Inflammatory macrophage (primary cell): ENCODE measurements around the gene EXT2.

Source experiments
- DNase-seq, 2 donors: peaks; one replicate each; pipeline ENCODE4 v3.0.0-alpha.2; 2020 to 2022

The EXT2 gene

DNA sequence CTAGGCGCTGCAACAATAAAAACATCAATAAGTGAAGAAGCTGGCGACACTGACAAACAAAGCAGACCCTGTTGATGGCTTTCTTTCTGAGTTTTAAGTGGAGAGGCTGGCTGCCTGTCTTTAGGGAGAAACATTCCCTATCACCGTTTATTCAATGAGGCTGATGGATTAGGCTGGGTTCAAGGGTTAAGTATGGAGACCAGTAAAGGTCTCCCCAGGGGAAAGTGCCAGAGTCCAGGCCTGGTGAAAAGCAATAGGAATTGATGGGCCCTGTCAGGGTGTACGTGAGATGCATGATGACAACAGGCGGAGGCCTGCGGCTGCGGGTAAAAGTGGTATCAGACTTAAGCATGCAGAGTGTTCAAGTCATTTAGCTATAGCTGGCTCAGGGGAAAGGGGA, 111.8 kb downstream of the EXT2 start:
- no peak for DNase-seq

GRCh38 chr11:44208976-44209603, 113.6 kb downstream of the EXT2 start:
- DNase-seq: no peak

DNA sequence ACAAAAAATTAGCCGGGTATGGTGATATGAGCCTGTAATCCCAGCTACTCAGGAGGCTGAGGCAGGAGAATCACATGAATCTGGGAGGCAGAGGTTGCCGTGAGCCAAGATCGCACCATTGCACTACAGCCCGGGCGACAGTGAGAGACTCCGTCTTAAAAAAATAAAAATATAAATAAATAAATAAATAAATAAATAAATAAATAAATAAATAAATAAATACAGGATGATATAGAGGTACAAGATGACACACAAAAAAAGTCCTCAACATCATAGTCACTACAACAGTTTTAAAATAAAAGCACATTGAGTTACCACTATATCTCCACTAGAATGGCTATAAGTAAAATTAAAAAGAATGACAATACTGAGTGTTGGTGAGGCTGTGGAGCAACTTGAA, 116.7 kb downstream of the EXT2 start:
- DNase-seq: no peak

DNA sequence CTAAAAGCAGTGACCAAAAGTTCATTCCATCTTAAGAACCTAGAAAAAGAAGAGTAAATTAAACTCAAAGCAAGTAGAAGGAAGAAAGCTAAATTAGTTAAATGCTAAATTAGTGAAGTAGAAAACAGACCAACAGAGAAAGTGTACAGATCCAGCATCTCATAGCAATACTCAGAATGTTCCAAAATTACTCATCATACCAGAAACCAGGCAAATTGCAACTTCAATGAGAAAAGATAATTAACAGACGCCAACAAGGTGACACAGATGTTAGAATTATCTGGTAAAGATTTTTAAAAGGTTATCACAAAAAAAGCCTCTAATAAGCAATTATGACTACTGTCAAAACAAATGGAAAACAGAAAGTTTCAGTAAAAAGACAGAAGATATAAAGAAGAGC, 117.7 kb downstream of the EXT2 start:
- no peak for DNase-seq

DNA sequence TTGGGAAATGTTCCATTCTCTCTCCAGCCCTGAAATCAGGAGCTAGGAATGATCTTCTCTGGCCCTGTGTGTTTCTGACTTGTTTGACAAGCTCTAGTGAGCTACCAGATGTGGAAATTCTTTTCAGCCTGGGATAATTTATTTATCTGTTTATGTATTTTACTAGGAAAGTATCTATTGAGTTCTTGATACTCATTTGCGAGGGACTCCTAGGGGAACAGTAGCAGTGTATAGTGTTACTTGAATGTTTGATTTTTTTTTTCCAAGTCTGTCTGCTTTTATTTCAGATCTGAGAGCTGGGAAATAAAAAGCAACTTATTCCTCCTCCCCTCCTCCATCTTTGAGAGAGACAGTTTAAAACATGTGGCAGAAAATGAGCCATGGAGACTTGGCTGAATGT, 122.0 kb downstream of the EXT2 start:
- DNase-seq: no peak

DNA sequence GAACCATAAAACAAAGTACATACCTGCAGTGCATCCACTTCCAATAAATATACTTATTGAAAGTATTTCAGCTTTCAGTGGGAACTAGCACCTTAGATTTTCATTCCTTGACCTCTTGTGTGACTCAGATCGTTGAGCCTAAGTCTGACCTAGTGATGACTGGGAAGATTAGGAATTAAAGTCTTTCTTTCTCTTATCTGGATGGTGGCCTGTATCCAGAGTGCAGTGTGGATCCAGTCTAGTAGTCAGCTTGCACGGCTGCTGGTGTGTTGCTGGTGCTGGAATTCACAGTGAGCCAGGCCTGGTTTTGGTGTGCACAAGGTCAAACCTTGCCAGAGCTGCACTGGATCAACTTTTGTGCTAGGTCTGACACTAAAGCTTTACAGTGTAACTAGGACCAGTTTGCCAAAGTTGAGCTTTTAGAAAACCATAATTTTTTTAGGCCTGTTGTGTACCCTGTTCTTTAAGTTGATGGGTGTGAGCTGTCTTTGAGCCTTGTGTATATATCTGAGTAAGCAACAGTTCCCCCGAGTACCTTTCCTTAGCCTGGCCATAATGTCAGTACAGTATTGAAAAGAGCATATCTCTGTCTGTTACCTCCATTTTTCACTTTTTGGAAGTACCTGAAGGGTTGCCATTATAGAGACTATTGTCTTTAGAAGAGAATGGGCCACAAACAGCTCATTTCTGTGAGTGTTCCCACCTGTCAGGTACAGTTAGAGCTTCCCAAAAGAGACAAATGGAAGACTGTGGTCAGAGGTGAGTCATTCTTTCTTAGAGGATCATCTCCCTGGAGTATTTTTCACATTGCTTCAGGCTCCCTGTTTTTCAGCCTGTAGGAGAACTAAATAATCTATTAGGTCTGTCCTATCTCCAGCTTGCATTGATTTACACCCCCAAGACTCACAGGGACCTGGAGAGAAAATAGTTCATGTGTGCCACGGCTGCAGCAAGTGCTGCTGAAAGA, 124.6 kb downstream of the EXT2 start:
- DNase-seq: no peak

GRCh38 chr11:44221456-44221855, 126.0 kb downstream of the EXT2 start:
- DNase-seq: no peak

- no peak for DNase-seq
These were observed 126.5 kb downstream of the EXT2 start for GRCh38 chr11:44221992-44222391.

GRCh38 chr11:44223238-44223637, 127.8 kb downstream of the EXT2 start:
- DNase-seq: no peak

- DNase-seq: no peak
These were observed 129.5 kb downstream of the EXT2 start for GRCh38 chr11:44224867-44225501.

DNA sequence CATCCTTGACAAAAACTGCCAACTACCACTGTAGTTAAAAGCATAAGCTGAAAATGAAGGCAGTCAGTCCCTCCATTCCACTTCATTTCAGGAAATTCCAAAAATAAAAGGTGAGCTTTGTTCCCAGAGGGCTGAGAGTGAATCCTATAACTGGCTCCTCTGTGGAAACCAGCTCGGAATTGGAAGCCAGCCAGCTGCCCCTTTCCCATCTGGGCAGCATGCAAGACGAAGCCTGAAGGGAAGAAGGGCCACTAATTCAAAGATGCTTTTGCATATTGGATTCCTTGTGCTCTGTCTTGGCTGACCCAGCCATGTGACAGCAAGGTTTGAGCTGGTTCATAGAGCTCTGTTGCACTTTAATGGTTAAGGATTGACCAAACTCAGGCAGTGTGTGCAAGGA, 131.0 kb downstream of the EXT2 start:
- no peak for DNase-seq

GRCh38 chr11:44226945-44227344, 131.5 kb downstream of the EXT2 start:
- DNase-seq: no peak

- DNase-seq: no peak
These were observed 132.9 kb downstream of the EXT2 start for GRCh38 chr11:44228379-44228778.

GRCh38 chr11:44229098-44229497, 133.6 kb downstream of the EXT2 start:
- no peak for DNase-seq

GRCh38 chr11:44229624-44230023, 134.1 kb downstream of the EXT2 start:
- DNase-seq: no peak

DNA sequence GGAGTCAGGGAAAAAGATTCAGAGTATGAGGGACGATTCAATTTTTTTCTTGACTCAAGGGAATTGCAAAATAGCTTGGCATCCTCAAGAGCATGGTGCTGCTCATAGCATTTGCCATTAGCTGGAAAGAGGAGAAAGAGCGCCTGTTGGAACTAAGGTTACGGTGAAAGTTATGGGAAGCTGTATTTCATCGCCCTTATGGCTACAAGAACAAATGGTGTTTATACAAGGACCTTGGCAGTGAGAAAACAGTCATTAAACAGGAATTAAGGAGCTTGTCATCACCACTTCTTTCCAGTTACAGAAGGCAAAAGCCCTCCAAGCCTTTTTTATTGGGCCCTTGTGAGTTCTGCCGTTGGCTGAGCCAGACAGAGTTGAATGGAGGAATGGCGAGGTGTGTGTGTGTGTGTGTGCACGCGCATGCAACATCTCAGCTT, 140.3 kb downstream of the EXT2 start:
- DNase-seq: no peak

- no peak for DNase-seq
These were observed 140.8 kb downstream of the EXT2 start for GRCh38 chr11:44236296-44236695.

GRCh38 chr11:44237156-44237555, 141.7 kb downstream of the EXT2 start:
- DNase-seq: no peak

GRCh38 chr11:44241851-44242250, 146.4 kb downstream of the EXT2 start:
- no peak for DNase-seq

DNA sequence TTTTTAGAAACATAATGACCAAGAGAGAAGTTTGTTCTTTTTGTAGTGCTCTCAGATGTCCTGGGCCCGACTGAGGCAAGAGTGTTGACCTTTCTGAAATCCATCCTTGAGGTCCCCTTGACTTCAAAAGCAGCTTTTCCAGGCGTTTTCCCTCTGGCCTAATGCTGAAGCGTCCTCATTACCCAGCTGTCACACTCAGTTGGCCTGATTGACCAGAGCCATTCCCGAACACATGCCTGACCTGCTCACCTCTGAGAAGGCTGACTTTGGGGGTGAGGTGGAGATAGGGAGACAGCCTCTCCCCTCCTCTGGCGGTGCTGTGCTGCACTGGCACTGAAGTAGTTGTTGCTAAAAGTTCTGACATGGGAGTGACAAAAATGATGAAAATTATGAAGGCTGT, 147.6 kb downstream of the EXT2 start:
- no peak for DNase-seq

DNA sequence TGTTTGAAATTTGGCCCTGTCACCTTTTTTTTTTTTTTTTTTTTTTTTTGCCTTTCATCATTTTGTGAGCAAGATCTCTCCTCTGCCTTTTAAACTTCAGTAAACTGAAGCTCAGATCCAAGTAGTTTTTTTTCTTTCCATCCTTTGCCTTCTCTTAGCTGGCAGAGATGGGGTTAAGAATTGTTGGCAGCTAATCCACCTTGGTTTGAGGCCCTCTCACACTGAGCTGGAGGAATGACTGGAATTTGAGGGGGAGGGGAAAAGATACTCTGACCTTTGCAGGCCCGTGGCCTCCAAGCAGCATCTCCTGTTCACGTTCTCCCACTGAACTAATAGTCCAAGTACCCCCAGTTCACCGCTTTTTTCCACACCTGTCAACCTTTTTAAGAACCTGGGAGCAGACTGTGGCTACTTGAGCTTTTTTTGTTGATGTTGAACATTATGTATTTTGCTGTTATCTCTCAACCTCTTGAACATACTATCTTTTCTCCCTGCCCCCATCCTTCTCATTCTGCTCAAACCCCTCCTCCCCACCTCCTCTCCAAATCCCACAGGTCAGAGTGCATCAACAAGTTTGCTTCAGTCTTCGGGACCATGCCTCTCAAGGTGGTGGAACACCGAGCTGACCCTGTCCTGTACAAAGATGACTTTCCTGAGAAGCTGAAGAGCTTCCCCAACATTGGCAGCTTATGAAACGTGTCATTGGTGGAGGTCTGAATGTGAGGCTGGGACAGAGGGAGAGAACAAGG, 148.3 kb downstream of the EXT2 start:
- no peak for DNase-seq

GRCh38 chr11:44244639-44245310, 149.3 kb downstream of the EXT2 start:
- DNase-seq: no peak
